ENCODE measurements around the gene GPR37. TPM values are rescaled to one million over a fixed set of nuclear protein-coding genes. Genes with fewer than 3 reads are reported as not detected.

The GPR37 gene, protein sequence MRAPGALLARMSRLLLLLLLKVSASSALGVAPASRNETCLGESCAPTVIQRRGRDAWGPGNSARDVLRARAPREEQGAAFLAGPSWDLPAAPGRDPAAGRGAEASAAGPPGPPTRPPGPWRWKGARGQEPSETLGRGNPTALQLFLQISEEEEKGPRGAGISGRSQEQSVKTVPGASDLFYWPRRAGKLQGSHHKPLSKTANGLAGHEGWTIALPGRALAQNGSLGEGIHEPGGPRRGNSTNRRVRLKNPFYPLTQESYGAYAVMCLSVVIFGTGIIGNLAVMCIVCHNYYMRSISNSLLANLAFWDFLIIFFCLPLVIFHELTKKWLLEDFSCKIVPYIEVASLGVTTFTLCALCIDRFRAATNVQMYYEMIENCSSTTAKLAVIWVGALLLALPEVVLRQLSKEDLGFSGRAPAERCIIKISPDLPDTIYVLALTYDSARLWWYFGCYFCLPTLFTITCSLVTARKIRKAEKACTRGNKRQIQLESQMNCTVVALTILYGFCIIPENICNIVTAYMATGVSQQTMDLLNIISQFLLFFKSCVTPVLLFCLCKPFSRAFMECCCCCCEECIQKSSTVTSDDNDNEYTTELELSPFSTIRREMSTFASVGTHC
- polyA plus RNA-seq (ENCODE audit: insufficient read length in 4 of 4) = 1 to 10 TPM; 1.2 to 5.9 (median 1.9) TPM

DNA sequence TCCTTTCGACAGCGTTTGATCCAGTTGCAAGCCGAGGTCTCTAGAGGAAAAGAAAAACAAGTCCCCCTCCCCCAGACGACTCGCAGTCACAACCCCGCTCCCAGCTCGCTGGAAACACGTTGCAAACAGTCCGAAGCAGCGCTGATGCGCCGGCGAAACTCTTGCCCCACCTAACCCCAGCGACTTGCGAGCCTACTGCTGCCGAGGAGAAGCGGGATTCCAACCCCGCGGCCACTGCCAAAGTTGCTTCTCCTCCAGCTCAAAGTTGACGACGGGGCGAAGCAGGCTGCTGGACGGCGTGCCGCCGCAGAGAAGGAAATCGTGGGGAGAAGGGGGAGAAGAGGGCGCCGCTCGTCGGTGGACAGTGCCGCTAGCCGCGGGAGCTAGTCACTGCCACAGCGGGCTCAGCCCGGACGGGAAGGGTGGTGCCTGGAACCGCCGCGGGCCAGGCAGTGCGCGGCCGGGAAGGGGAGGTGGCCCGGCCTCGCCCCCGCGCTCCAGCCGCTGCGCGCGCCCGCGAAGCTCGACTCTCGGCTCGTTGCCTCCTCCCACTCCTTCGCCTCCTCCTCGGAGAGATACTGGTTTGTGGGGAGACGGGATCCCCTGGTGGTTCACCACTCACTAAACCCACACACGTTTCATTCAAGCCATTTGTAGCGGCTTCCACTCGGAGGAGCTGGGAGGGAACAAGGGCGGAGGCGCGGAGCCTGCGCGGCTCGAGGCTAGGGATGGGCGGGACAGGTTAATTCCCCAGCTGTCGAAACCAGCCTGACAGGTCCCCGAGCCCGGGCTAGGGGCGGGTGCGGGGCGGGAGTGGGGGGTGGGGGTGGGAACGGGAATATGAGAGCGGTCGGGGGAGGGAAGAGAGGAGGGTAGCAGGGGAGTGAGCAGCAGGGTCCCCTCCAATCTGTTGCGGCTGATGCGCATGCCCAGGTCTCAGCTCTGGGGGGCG is at the start of gene GPR37:
Gene GPR37 (minus strand): TSS at position 392 of the 952 bp plus-strand sequence. CDS start 816 bp downstream, outside the sequence.
- peak in 3 of 4 donors; percentile 41 to 49 (median 45) for DNase-seq (ENCODE audit: low read depth in 4 of 4, low spot score in 3 of 4)

GRCh38 chr7:124813994-124814798 is 48.6 kb upstream of the GPR37 start:
- no peak for DNase-seq (ENCODE audit: low read depth in 4 of 4, low spot score in 3 of 4)

- no peak for DNase-seq (ENCODE audit: low read depth in 4 of 4, low spot score in 3 of 4)
Measured at GRCh38 chr7:124812764-124813163, 47.2 kb upstream of the GPR37 start.

DNA sequence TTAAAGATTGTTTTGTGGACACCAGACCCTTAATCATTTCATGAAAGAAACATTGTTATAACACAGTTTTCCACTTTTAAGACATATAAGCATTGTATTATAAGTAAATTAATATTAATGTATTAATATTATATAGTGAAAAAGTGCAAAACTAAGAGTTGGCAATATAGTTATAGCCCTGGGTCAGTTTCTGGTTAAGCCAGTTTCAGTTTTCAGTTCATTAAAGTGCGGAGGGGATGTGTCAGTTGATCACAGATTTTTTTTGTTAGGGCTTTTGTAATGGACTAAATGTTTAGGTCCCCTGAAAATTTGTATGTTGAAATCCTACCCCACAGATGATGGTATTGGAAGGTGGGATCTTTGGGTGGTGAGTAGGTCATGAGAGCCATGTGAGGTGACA is 45.7 kb upstream of the GPR37 start:
- DNase-seq (ENCODE audit: low read depth in 4 of 4, low spot score in 3 of 4) = no peak

GRCh38 chr7:124810605-124811004 is 45.0 kb upstream of the GPR37 start:
- DNase-seq (ENCODE audit: low read depth in 4 of 4, low spot score in 3 of 4) = no peak

- DNase-seq (ENCODE audit: low read depth in 4 of 4, low spot score in 3 of 4) = no peak
Measured at GRCh38 chr7:124808206-124808605, 42.6 kb upstream of the GPR37 start.

DNA sequence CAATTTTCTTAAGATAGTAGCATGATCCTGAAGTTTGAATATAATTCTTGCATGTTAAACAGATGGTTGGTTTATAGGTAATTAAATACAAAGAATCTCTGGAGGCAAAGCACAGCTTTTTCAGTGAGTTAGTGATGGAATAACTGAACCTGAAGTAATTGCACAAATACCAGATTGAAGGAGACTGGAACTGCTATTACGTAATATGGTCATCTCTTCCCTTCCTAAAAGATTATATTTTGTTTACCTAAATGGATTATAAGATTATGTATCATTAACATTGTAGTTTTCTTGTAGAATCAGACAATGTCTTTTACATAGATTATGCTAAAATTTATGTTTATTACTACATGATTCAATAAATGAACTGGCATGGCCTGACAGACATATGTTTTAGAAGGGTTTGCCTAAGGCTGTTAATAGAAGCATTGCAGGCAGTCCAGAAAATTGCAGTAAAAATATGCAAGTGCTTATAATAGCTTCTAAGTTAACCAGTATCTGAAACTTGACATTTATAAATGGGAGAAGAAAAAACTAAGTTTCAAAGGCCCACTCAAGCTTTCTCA is 35.8 kb upstream of the GPR37 start:
- DNase-seq (ENCODE audit: low read depth in 4 of 4, low spot score in 3 of 4) = no peak

GRCh38 chr7:124800386-124800785 is 34.8 kb upstream of the GPR37 start:
- no peak for DNase-seq (ENCODE audit: low read depth in 4 of 4, low spot score in 3 of 4)

- no peak for DNase-seq (ENCODE audit: low read depth in 4 of 4, low spot score in 3 of 4)
Measured at GRCh38 chr7:124799448-124799847, 33.9 kb upstream of the GPR37 start.

GRCh38 chr7:124796771-124797170 is 31.2 kb upstream of the GPR37 start:
- DNase-seq (ENCODE audit: low read depth in 4 of 4, low spot score in 3 of 4) = no peak

GRCh38 chr7:124792696-124793095 is 27.1 kb upstream of the GPR37 start:
- no peak for DNase-seq (ENCODE audit: low read depth in 4 of 4, low spot score in 3 of 4)

DNA sequence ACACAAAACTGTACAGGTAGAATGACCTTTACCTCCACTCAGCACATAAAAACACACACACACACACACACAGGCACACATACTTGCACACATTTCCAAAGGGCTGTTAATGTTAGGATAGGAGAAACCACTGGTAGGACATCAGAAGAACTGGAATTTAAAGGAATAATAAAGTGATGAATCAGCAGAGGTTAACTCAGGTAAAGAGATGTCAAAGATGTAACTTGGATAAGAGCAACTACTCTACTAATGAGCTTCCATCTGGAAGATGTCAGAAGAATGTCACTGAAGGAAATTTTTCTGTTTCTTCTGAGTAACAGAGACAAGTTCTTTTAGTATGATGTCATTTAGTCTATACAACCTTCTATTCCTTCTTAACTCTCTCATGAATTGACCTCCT is 26.4 kb upstream of the GPR37 start:
- DNase-seq (ENCODE audit: low read depth in 4 of 4, low spot score in 3 of 4) = no peak

GRCh38 chr7:124791426-124791825 is 25.8 kb upstream of the GPR37 start:
- DNase-seq (ENCODE audit: low read depth in 4 of 4, low spot score in 3 of 4) = no peak

GRCh38 chr7:124790645-124791044 is 25.1 kb upstream of the GPR37 start:
- DNase-seq (ENCODE audit: low read depth in 4 of 4, low spot score in 3 of 4) = no peak

- DNase-seq (ENCODE audit: low read depth in 4 of 4, low spot score in 3 of 4) = no peak
Measured at GRCh38 chr7:124785994-124786393, 20.4 kb upstream of the GPR37 start.

DNA sequence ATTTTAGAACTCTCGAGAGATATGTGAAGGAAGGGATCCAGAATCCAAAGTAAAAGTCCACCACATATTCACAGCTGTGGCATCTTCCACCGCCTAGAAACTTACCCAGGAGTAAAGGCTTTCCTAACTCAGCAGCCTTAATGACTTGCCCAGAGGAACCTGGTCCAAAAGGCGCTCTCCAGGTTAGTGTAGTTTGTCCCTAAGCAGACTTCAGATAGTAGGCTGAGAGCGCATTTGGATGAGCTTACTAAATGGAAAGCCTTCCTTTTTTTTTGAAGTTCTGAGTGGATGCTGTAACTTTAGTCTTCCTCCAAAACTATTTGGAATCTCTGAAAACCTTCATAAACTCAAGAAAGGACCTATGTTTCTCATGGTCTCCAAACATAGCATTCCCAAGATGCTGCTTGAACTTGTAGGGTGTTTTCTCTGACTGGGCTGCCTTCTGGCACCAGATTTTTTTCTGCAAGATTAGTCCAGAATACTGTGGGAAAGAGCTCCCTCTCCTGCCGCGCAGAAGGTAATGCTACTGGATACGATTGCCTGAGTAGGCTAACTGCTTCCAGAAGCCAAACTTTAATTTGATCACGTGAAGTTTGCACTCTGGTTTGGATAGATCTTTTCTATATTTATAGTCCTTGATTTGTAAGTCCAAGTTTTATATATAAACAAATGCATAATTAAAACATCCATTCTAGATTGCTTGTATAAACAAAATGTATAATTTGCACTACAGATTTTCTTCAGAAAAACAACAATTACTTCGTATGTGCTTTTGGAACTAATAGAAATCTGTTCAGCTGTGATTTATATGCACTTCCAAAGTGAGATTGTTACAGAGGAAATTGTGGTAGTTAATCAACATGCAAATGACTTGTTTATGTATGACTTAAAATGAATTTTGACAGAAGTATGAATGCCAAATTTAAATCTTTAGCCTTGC is 19.6 kb upstream of the GPR37 start:
- DNase-seq (ENCODE audit: low read depth in 4 of 4, low spot score in 3 of 4) = peak in 3 of 4 donors; percentile 45 to 51 (median 46)

DNA sequence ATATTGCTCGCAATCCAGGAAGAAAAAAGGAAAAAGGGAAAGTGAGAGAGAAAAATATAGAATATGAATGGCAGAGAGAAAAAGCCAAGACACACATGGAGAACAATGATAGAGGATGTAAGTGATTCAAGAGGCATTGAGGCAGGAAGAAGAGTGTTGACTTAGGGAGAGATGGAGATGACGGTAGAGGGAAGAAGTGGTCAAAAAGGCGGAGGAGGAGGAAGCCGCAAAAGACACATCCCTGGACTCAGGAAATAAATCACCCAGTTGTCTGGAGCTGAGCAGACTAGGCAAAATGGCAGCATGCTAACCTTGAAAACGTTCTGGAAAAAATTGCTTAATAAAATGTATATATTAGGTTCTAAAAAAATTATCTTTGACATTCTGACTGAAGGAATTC is 17.7 kb upstream of the GPR37 start:
- no peak for DNase-seq (ENCODE audit: low read depth in 4 of 4, low spot score in 3 of 4)

DNA sequence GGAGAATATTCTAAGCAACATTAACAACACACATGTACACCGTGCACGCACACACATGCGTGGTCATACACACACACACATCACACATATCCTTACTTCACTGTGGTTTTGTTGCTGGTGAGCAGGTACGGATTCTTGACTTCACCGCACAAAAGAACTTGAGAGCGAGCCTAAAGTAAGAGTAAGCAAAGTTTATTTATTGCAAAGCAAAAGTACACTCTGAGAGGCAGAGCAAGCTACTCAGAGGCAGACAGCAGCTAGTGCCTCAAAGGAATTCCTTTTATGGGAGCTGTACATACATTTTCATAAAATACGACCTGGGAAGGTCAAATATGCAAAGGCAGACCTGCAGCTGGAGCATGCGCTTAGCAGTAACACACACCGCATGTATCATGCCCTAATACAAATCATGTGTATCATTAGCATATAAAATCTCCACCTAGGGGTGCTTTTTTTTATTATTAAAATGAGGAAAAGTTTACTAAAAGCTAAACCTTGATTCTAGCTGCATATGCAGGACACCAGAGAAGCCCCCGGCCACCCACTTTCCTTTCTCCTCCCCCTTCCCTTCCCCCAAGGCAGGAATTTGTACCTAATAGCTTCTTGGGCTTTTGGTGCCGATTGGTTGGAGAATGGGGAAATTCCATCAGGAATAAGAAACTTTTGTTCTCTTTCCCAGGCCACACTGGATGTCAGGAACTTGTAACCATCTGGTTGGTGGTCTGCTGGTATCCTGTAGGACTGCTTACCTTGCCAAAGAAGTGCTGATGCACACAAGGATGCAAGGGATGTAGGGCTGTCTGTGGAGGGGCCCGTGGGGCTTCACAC is 16.5 kb upstream of the GPR37 start:
- DNase-seq (ENCODE audit: low read depth in 4 of 4, low spot score in 3 of 4) = no peak
